Nephron (organoid): Measurements from ENCODE around the gene SSC5D.

Source experiments
- H3K27ac Mint-ChIP-seq, 3 experiments: 2 replicates each; pipeline ENCODE4 v1.8.0; 2020; ENCODE audit warnings: mixed read lengths in 3 of 3, mild to moderate bottlenecking in 2 of 3, moderate library complexity in 1 of 3
- H3K27me3 Mint-ChIP-seq: 2 replicates; pipeline ENCODE4 v1.8.0; 2021; ENCODE audit warnings: low read depth, mild to moderate bottlenecking, moderate library complexity, mixed read lengths
- H3K36me3 Mint-ChIP-seq: 2 replicates; pipeline ENCODE4 v1.8.0; 2020; ENCODE audit warnings: low read depth, mixed read lengths
- H3K4me1 Mint-ChIP-seq: 2 replicates; pipeline ENCODE4 v1.8.0; 2020; ENCODE audit warnings: mixed read lengths
- H3K4me3 Mint-ChIP-seq, 3 experiments: 2 replicates each; pipeline ENCODE4 v1.8.0; 2020; ENCODE audit warnings: mild to moderate bottlenecking in 3 of 3, mixed read lengths in 3 of 3, moderate library complexity in 2 of 3
- H3K9me3 Mint-ChIP-seq: 2 replicates; pipeline ENCODE4 v1.8.0; 2020; ENCODE audit warnings: mixed read lengths
- CTCF ChIP-seq, 3 experiments: fragments of 200-600 bp; sonication (generic); IDR thresholded peaks; one replicate each; pipeline ENCODE4 v1.5.0; 2021; ENCODE audit warnings: antibody characterized with exemption in 3 of 3; ENCODE audit not compliant: unreplicated experiment in 3 of 3

SSC5D gene

GRCh38 chr19:55546822-55547614 lies 58.8 kb downstream of the SSC5D start:
- no peaks in the 10 kb centered on the region for H3K36me3 Mint-ChIP-seq
- no peak overlapping the region for H3K4me3 Mint-ChIP-seq
- H3K9me3 Mint-ChIP-seq: peaks cover 3% of the 10 kb centered on the region
- H3K27ac Mint-ChIP-seq: peak overlapping the region; percentile 25 to 54 (median 33)
- peaks cover 28% of the 10 kb centered on the region for H3K27me3 Mint-ChIP-seq
- peaks cover 31% of the 10 kb centered on the region for H3K4me1 Mint-ChIP-seq
- TF ChIP-seq CTCF (IDR thresholded peaks at IDR 0.05; ENCODE audit: unreplicated experiment in 3 of 3): no peak

- TF ChIP-seq CTCF (IDR thresholded peaks at IDR 0.05; ENCODE audit: unreplicated experiment in 3 of 3): no peak
- Mint-ChIP-seq H3K36me3 (no peaks in the 10 kb centered on the region), H3K27me3 (peaks cover 41% of the 10 kb centered on the region), H3K27ac (peak overlapping the region in 2 of 3 experiments; percentile 17 to 75), H3K4me1 (peaks cover 40% of the 10 kb centered on the region), H3K9me3 (no peaks in the 10 kb centered on the region), H3K4me3 (peak overlapping the region in 2 of 3 experiments; percentile 55 to 56)
Measured at GRCh38 chr19:55549500-55550320, 61.5 kb downstream of the SSC5D start.

GRCh38 chr19:55550321-55550650 lies 62.0 kb downstream of the SSC5D start:
- peak overlapping the region in 2 of 3 experiments; percentile 55 to 56 for H3K4me3 Mint-ChIP-seq
- H3K36me3 Mint-ChIP-seq: no peaks in the 10 kb centered on the region
- peaks cover 44% of the 10 kb centered on the region for H3K27me3 Mint-ChIP-seq
- peaks cover 37% of the 10 kb centered on the region for H3K4me1 Mint-ChIP-seq
- no peaks in the 10 kb centered on the region for H3K9me3 Mint-ChIP-seq
- peak overlapping the region in 2 of 3 experiments; percentile 17 to 75 for H3K27ac Mint-ChIP-seq
- no peak for TF ChIP-seq CTCF (IDR thresholded peaks at IDR 0.05; ENCODE audit: unreplicated experiment in 3 of 3)

- H3K27me3 Mint-ChIP-seq: peaks cover 37% of the 10 kb centered on the region
Measured at GRCh38 chr19:55552206-55552605, 64.0 kb downstream of the SSC5D start.

GRCh38 chr19:55552620-55553019 lies 64.4 kb downstream of the SSC5D start:
- peak overlapping the region in 2 of 3 experiments; percentile 15 to 69 for H3K27ac Mint-ChIP-seq
- peaks cover 37% of the 10 kb centered on the region for H3K27me3 Mint-ChIP-seq
- H3K4me1 Mint-ChIP-seq: peaks cover 25% of the 10 kb centered on the region
- TF ChIP-seq CTCF (IDR thresholded peaks at IDR 0.05; ENCODE audit: unreplicated experiment in 3 of 3): no peak
- no peaks in the 10 kb centered on the region for H3K36me3 Mint-ChIP-seq
- no peaks in the 10 kb centered on the region for H3K9me3 Mint-ChIP-seq
- no peak overlapping the region for H3K4me3 Mint-ChIP-seq

More at GRCh38 chr19:55552206-55552605, 64.0 kb downstream of the SSC5D start:
- Mint-ChIP-seq H3K4me3 (peak overlapping the region in 1 of 3 experiments; percentile 10), H3K27ac (peak overlapping the region in 2 of 3 experiments; percentile 21 to 69), H3K9me3 (no peaks in the 10 kb centered on the region), H3K4me1 (peaks cover 29% of the 10 kb centered on the region), H3K36me3 (no peaks in the 10 kb centered on the region)
- TF ChIP-seq CTCF (IDR thresholded peaks at IDR 0.05; ENCODE audit: unreplicated experiment in 3 of 3): no peak
